Measurements from ENCODE around the gene MMP15. TPM values are rescaled to one million over a fixed set of nuclear protein-coding genes. Genes with fewer than 3 reads are reported as not detected.
A peak's percentile ranks its signal among the peaks of the same experiment; 100 is the strongest.

The MMP15 gene
- total RNA-seq, 2 donors from 2014 or later, result 22.3 to 35.3 TPM

DNA sequence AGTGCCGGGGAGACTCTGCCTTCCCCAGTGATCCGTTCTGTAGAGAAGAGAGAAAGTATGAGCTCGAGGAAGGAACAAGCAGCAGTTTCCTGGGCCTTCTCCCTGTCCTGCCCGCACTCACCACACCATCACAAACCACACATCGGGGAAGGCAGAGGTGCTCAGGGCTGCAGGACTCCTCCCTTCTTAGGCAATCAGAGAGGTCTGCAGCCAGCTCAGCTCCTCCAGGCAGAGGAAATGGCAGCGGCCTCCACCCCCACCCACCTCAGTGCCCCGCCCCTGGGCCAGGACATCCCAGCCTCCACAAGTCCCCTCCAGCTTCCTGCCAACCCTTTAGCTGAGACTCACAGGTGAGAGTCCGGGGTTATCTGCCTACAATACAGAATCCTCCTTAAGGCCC lies 27.1 kb upstream of the MMP15 start:
- 0 to 81% methylated on average over 1 to 8 of the region's 8 CpGs for WGBS, 2 donors
- no peak overlapping the region for H3K27ac ChIP-seq

DNA sequence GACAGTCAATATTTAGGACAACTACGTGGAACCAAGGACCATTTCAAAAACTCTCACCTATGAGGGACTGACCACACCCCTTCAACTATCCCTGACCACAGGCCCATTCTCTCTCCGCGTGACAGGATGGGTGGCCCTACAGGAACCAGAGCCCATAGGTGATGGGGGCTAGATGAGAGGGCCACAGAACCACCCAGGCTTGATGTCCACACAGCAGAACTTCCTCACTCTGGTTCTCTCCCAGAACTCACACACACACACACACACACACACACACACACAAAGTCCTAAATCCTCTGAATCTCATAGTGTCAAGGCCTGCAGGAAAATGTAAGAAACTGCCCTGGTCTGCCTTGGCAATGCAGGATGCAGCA lies 26.6 kb upstream of the MMP15 start:
- peaks cover 36% of the 10 kb centered on the region for H3K4me1 ChIP-seq
- H3K36me3 ChIP-seq (replicated peaks in 1 of 2; ENCODE audit: insufficient read depth in 1 of 2, low read depth in 2 of 2), result peaks cover 0 to 7% of the 10 kb centered on the region in 2 donors
- ATAC-seq, result no peak
- no peaks in the 10 kb centered on the region for H3K27me3 ChIP-seq
- no peak for TF ChIP-seq POLR2A (IDR thresholded peaks at IDR 0.05)
- no peak for DNase-seq
- no peaks in the 10 kb centered on the region for H3K9me3 ChIP-seq
- WGBS, 2 donors, result 79 to 80% methylated on average over 1 to 3 of the region's 3 CpGs
- peak overlapping the region in 2 of 4 donors; percentile 88 to 91 for H3K27ac ChIP-seq
- H3K4me3 ChIP-seq, result no peak overlapping the region
- intact Hi-C loops (cut with DNase I), result loop anchor here (5.0 to 10.0 kb wide), 2 partner anchors 97 to 244 kb away; no protein-coding TSS in a partner anchor

More for the DNA sequence above, 27.1 kb upstream of the MMP15 start:
- Histone ChIP-seq H3K27me3 (no peaks in the 10 kb centered on the region), H3K36me3 (replicated peaks in 1 of 2; ENCODE audit: insufficient read depth in 1 of 2, low read depth in 2 of 2) (peaks cover 0 to 7% of the 10 kb centered on the region in 2 donors), H3K9me3 (no peaks in the 10 kb centered on the region), H3K4me1 (peaks cover 41% of the 10 kb centered on the region), H3K4me3 (no peak overlapping the region)
- DNase-seq (no peak), ATAC-seq (no peak)
- intact Hi-C loops (cut with DNase I), result loop anchor here (5.0 to 10.0 kb wide), 2 partner anchors 96 to 244 kb away; no protein-coding TSS in a partner anchor
- TF ChIP-seq POLR2A (IDR thresholded peaks at IDR 0.05), result no peak
- TF ChIP-seq, protein P1, sequence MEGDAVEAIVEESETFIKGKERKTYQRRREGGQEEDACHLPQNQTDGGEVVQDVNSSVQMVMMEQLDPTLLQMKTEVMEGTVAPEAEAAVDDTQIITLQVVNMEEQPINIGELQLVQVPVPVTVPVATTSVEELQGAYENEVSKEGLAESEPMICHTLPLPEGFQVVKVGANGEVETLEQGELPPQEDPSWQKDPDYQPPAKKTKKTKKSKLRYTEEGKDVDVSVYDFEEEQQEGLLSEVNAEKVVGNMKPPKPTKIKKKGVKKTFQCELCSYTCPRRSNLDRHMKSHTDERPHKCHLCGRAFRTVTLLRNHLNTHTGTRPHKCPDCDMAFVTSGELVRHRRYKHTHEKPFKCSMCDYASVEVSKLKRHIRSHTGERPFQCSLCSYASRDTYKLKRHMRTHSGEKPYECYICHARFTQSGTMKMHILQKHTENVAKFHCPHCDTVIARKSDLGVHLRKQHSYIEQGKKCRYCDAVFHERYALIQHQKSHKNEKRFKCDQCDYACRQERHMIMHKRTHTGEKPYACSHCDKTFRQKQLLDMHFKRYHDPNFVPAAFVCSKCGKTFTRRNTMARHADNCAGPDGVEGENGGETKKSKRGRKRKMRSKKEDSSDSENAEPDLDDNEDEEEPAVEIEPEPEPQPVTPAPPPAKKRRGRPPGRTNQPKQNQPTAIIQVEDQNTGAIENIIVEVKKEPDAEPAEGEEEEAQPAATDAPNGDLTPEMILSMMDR (IDR thresholded peaks at IDR 0.05), result no peak

DNA sequence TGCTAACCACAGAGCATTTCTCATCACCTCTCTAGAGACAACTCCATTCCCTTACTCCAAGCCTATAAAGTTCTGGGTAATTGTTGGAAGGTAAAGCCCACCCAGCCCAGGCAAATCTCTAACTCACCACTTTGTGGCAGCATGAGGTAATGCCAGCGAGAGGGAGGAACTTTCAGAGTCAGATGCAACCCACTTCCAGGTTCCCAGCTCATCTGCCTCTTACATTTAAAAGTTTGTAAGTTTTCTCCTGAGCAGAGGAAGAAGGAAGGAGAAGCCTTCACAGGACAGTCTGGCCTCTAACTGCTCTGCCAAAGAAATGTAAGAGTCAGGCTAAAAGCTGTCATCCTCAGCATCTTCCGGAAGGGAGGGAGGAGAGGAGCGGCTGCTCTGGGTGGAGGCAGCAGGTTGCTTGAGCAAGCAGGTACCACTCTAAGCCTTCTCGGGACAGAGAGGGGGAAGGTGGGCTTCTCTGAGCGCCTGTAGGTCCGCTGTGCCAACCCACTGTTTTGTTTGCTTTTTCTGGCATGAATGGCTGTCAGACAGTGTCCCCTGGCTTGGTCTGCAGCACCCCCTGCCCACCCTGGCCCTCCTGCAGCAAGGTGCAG lies 26.1 kb upstream of the MMP15 start:
- Histone ChIP-seq H3K27me3 (no peaks in the 10 kb centered on the region), H3K9me3 (no peaks in the 10 kb centered on the region), H3K27ac (peak overlapping the region; percentile 17 to 91 (median 82)), H3K4me1 (peaks cover 32% of the 10 kb centered on the region), H3K36me3 (replicated peaks in 1 of 2; ENCODE audit: insufficient read depth in 1 of 2, low read depth in 2 of 2) (peaks cover 0 to 7% of the 10 kb centered on the region in 2 donors), H3K4me3 (peak overlapping the region in 1 of 2 donors; percentile 34)
- intact Hi-C loops (cut with DNase I), result loop anchor here (5.0 to 10.0 kb wide), 2 partner anchors 97 to 245 kb away; no protein-coding TSS in a partner anchor
- WGBS, 2 donors, result 7 to 14% methylated on average over 6 of the region's 6 CpGs
- TF ChIP-seq POLR2A (IDR thresholded peaks at IDR 0.05), result peak in 1 of 3 donors; percentile 13
- TF ChIP-seq, protein P1 (IDR thresholded peaks at IDR 0.05), result no peak
- DNase-seq (no peak), ATAC-seq (no peak)

DNA sequence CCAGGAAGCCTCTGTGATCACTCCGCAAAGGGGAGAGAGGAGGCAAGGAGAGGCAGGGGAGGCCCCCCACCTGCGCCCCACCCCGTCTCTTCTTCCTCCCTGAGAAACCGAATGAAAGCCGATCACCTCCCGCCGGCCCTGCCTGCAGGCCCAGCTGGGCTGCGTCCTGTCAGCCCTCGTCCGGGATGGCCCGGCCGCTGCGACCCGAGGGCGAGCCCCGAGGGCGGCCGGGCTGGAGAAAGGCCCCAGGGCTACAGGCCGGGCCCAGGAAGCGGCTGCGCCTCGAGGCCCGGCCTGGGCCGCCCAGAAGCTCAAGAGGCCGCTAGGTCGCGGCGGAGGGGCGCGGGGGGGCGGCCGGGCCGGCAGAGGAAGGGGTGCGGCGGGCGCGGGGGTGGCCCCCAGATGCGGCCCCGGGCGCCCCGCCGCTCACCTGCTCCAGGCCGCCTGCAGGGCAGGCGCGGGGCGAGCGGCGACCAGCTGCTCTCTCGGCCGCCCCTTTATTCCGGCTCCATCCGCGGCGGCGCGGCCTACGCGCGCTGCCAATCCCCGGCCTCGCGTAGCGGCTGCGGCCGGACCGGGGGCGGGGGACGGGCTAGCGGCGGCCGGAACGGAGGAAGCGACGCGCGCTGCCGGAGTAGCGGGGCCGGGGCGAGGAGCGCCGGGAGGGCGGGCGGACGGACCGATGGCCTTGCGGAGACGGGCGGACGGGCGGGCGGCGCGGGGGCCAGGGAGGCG lies 25.4 kb upstream of the MMP15 start, which contains the start of gene ZNF319:
TSS of gene ZNF319 (minus strand) at position 702 of the 735 bp plus-strand sequence. CDS start 2,407 bp downstream, outside the sequence.
- intact Hi-C loops (cut with DNase I), result loop anchor here (5.0 to 10.0 kb wide), 2 partner anchors 98 to 245 kb away; no protein-coding TSS in a partner anchor
- H3K27me3 ChIP-seq, result no peaks in the 10 kb centered on the region
- peak within 1 kb of the TSS; percentile 52 to 73 for H3K4me3 ChIP-seq
- peaks cover 0 to 7% of the 10 kb centered on the region in 2 donors for H3K36me3 ChIP-seq (replicated peaks in 1 of 2; ENCODE audit: insufficient read depth in 1 of 2, low read depth in 2 of 2)
- DNase-seq (peak in 1 of 4 donors; percentile 35), ATAC-seq (peak; percentile 20)
- peak within 1 kb of the TSS; percentile 65 to 91 (median 82) for H3K27ac ChIP-seq
- peaks cover 32% of the 10 kb centered on the region for H3K4me1 ChIP-seq
- TF ChIP-seq POLR2A (IDR thresholded peaks at IDR 0.05), result no peak
- TF ChIP-seq, protein P1 (IDR thresholded peaks at IDR 0.05), result no peak
- 0 to 2% methylated on average over 11 to 94 of the region's 95 CpGs for WGBS, 2 donors
- H3K9me3 ChIP-seq, result no peaks in the 10 kb centered on the region
